Measurements from ENCODE around the gene MCRS1.
"Not testable (repeated sequence)": the region's sequence is repeated elsewhere in the genome, so short reads cannot be mapped to it uniquely, and the experiment has no call there.

MCRS1 gene

GRCh38 chr12:49518914-49519573 is 48.9 kb downstream of the MCRS1 start:
- no peak for DNase-seq (ENCODE audit: low read depth in 2 of 2)

DNA sequence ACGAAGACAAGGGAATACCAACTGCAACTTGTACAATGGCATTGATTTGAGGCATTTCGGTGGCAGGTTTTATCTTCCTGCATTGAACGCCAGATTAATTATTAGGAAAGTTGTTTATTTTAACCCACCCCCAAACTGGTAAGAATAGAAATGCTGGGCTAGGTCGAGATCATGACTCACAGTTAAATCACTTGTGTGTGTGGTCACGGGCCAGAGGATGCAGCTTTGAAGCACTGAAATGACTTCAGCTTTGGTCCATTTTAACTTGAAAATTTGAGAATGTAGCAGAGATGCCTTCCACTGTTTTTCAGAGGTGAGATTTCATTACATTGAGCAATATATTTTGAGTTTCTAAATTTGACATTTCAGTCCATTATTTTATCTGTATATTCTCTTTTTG is 52.7 kb downstream of the MCRS1 start:
- DNase-seq (ENCODE audit: low read depth in 2 of 2): no peak

DNA sequence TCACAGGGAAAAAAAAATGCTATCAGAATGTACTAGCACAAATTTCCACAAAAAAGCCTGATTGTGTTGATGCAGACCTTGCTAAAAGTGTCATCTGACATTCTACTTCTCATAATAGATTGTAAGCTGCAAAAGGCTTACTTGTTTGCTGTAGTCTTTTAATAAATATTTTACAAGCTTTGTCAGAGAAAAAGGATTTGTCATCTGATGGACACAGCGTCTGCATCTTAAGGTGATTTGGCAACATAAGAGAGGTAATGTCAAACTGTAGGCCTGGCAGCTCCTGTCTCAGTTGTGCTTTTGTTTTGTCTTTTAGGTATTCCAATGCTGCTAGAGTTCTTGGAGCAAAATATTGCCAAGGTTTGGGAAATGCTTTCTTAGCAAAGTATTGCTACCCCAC is 55.4 kb downstream of the MCRS1 start:
- no peak for DNase-seq (ENCODE audit: low read depth in 2 of 2)

GRCh38 chr12:49511410-49511809 is 56.5 kb downstream of the MCRS1 start:
- DNase-seq (ENCODE audit: low read depth in 2 of 2): no peak

DNA sequence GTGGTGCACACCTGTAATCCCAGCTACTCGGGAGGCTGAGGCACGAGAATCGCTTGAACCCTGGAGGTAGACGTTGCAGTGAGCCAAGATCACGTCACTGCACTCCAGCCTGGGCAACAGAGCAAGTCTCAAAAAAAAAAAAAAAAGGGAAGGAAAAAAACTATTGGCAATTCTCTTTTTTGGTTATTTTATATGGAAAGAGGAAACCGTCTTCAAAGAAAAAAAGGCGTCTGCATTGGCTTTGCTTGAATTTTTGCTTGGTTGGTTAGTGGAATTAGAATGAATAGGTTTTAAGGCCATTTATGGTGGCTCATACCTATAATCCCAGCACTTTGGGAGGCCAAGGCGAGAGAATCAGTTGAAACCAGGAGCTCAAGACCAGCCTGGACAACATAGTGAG is 58.3 kb downstream of the MCRS1 start:
- not testable (repeated sequence) for DNase-seq (ENCODE audit: low read depth in 2 of 2)

Data from stimulated activated CD8-positive, alpha-beta memory T cell treated with anti-CD3 and anti-CD28 coated beads, Interleukin-7, amount 100 ng/mL, for 1 hour (primary cell).